C4-2B (cell line): Measurements from ENCODE around the gene FAM184B.

Experiments
- H3K27ac ChIP-seq: fragments of 450-650 bp; 2 replicates; pipeline ENCODE4 v1.5.1; 2017
- ZFX ChIP-seq: fragments of 450-650 bp; IDR thresholded peaks from 2 replicates; pipeline ENCODE4 v1.6.1; 2017
- TF ChIP-seq, protein P1 (sequence below): fragments of 450-650 bp; conservative IDR thresholded peaks from 2 replicates; pipeline ENCODE4 v1.5.1; 2017; ENCODE audit warnings: mild to moderate bottlenecking

FAM184B gene

DNA sequence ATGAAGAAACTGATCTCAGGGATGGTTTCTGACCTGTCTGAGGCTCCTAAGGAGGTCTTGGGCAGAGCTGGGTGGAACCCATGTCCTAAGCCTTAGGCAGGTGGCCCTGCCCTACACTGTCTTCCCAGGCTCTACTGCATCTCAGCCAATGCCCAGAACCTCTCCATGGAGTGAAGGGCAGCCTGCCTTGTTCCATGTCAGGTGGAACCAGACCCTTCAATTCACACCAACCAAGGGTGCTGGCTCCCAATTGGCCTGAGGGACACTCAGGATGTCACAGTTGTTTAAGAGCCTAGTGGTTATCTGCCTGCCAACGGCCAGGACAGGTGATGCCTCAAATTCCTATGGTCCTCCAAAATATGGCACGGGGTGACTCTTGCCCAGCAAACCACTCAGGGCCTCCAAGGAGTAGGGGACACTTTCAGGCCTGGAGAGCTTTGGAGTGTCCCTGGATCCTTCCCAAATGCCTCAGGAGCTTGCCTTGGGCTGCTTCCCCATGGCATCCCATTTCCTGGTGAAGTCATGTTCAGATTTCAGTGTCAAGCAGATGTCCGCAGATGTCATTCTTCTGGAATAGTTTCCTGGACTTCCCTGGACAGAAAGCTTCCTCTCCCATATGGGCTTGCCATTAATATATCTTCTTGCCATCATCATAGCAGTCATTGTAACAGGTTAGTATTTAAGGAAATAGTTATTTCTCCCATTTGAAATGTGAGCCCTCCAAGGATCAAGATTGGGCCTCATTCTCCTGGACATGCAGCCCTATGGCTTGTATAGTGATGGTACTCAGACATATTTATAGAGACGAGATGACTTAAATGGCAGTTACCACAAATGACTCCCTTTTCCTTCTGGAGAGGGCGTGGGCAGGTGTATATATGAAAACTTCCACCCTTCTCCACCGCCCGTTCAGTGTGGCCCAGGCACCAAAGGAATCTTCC is 99.9 kb downstream of the FAM184B start:
- no peak for TF ChIP-seq ZFX
- H3K27ac ChIP-seq: no peak overlapping the region

DNA sequence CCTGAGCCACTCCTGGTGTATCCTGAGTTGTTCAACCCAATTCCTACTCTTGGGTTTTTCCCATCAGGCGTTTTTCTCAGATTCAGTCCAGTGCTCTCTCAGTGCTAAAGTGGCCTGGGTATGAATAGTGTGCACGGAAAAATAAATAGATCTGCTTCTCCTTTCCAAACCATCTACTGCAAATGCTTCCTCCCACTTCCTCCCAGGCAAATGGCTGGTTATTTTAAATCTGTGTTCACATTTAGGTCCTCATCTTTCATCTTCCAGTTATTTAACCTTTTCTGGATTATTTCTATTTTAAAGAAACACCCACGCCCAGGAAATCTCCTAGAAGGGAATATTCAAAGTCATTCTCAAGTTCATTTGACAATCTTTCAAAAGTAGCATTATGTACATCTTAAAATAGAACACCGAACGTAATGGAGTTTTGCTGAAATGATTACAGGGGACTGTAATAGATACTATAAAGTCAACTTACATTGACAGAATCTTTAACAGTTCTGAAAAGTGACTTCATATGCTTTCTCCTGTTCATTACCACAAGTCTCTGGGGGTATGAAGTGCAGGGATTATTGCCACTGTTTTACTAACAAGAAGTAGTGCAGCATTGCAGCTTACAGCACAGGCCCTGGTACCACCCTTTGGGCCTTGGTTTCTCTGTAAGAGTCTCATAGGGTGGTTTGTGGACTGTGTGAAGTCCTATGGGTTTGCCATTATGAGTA is 100.7 kb downstream of the FAM184B start:
- TF ChIP-seq ZFX: no peak
- TF ChIP-seq, protein P1, sequence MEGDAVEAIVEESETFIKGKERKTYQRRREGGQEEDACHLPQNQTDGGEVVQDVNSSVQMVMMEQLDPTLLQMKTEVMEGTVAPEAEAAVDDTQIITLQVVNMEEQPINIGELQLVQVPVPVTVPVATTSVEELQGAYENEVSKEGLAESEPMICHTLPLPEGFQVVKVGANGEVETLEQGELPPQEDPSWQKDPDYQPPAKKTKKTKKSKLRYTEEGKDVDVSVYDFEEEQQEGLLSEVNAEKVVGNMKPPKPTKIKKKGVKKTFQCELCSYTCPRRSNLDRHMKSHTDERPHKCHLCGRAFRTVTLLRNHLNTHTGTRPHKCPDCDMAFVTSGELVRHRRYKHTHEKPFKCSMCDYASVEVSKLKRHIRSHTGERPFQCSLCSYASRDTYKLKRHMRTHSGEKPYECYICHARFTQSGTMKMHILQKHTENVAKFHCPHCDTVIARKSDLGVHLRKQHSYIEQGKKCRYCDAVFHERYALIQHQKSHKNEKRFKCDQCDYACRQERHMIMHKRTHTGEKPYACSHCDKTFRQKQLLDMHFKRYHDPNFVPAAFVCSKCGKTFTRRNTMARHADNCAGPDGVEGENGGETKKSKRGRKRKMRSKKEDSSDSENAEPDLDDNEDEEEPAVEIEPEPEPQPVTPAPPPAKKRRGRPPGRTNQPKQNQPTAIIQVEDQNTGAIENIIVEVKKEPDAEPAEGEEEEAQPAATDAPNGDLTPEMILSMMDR: no peak
- no peak overlapping the region for H3K27ac ChIP-seq

GRCh38 chr4:17670423-17670822 is 111.0 kb downstream of the FAM184B start:
- TF ChIP-seq, protein P1: no peak
- TF ChIP-seq ZFX: no peak
- H3K27ac ChIP-seq: no peak overlapping the region

GRCh38 chr4:17667653-17668201 is 113.7 kb downstream of the FAM184B start:
- TF ChIP-seq, protein P1: no peak
- no peak for TF ChIP-seq ZFX
- H3K27ac ChIP-seq: no peak overlapping the region

- TF ChIP-seq, protein P1: no peak
- TF ChIP-seq ZFX: no peak
- H3K27ac ChIP-seq: no peak overlapping the region
Observed at GRCh38 chr4:17667253-17667652, 114.2 kb downstream of the FAM184B start.

GRCh38 chr4:17665852-17666251 is 115.6 kb downstream of the FAM184B start:
- H3K27ac ChIP-seq: no peak overlapping the region
- TF ChIP-seq, protein P1: no peak

GRCh38 chr4:17665346-17665745 is 116.1 kb downstream of the FAM184B start:
- no peak overlapping the region for H3K27ac ChIP-seq
- TF ChIP-seq ZFX: no peak
- TF ChIP-seq, protein P1: no peak
